GM23338 (cell line): ENCODE measurements around the gene FOXJ3. TPM values are rescaled to one million over a fixed set of nuclear protein-coding genes. Genes with fewer than 3 reads are reported as not detected.

Source experiments
- ATAC-seq: fragments of 200-7000 bp; cut with Tn5 transposase; 3 replicates; pipeline ENCODE4 v1.9.1; 2020
- DNase-seq: peaks from one replicate; pipeline ENCODE4 v3.0.0-alpha.2; 2015; ENCODE audit warnings: low spot score
- H2AFZ ChIP-seq: fragments of 200-600 bp; sonication (generic); 2 replicates; pipeline ENCODE4 v1.8.0; 2016; ENCODE audit warnings: antibody characterized with exemption, mild to moderate bottlenecking, moderate library complexity
- H3F3A ChIP-seq: fragments of 200-600 bp; sonication (generic); replicated peaks from 2 replicates; pipeline ENCODE4 v1.8.0; 2017; ENCODE audit warnings: antibody characterized with exemption, mixed run types, low read depth
- H3K27ac ChIP-seq: fragments of 200-600 bp; sonication (generic); 2 replicates; pipeline ENCODE4 v1.6.1; 2016; ENCODE audit warnings: low read depth
- H3K27me3 ChIP-seq: fragments of 200-600 bp; sonication (generic); 2 replicates; pipeline ENCODE4 v1.8.0; 2016; ENCODE audit warnings: mild to moderate bottlenecking, mixed run types, moderate library complexity; ENCODE audit not compliant: insufficient read depth
- H3K36me3 ChIP-seq: fragments of 200-600 bp; sonication (generic); 2 replicates; pipeline ENCODE4 v1.8.0; 2016; ENCODE audit warnings: mild to moderate bottlenecking; ENCODE audit not compliant: insufficient read depth
- H3K4me1 ChIP-seq: fragments of 200-600 bp; sonication (generic); 2 replicates; pipeline ENCODE4 v1.8.0; 2016; ENCODE audit warnings: mild to moderate bottlenecking, moderate library complexity; ENCODE audit not compliant: insufficient read depth
- H3K4me2 ChIP-seq: fragments of 200-600 bp; sonication (generic); 2 replicates; pipeline ENCODE4 v1.7.1; 2017; ENCODE audit warnings: mixed run types
- H3K4me3 ChIP-seq: fragments of 200-600 bp; sonication (generic); 2 replicates; pipeline ENCODE4 v1.6.1; 2016; ENCODE audit warnings: mixed run types
- H3K79me2 ChIP-seq: fragments of 200-600 bp; sonication (generic); replicated peaks from 2 replicates; pipeline ENCODE4 v1.8.0; 2017; ENCODE audit warnings: mild to moderate bottlenecking; ENCODE audit not compliant: insufficient read depth
- H3K9me2 ChIP-seq: fragments of 200-600 bp; sonication (generic); 2 replicates; pipeline ENCODE4 v1.8.0; 2017; ENCODE audit not compliant: insufficient read depth
- H4K20me1 ChIP-seq: fragments of 200-600 bp; sonication (generic); replicated peaks from 2 replicates; pipeline ENCODE4 v1.8.0; 2017; ENCODE audit warnings: mild to moderate bottlenecking; ENCODE audit not compliant: insufficient read depth
- H3K27ac Mint-ChIP-seq: 2 replicates; pipeline ENCODE4 v1.8.0; 2020; ENCODE audit warnings: inconsistent platforms, mild to moderate bottlenecking, moderate library complexity, mixed read lengths
- H3K27me3 Mint-ChIP-seq: 3 replicates; pipeline ENCODE4 v1.8.0; 2022; ENCODE audit warnings: low read depth, mild to moderate bottlenecking, moderate library complexity, mixed read lengths, inconsistent platforms; ENCODE audit not compliant: insufficient read depth, poor library complexity
- H3K36me3 Mint-ChIP-seq: 3 replicates; pipeline ENCODE4 v1.8.0; 2021; ENCODE audit warnings: low read depth, mild to moderate bottlenecking, inconsistent platforms, moderate library complexity, mixed read lengths
- H3K4me1 Mint-ChIP-seq: 3 replicates; pipeline ENCODE4 v1.8.0; 2020; ENCODE audit warnings: mild to moderate bottlenecking, inconsistent platforms, mixed read lengths
- H3K4me3 Mint-ChIP-seq: 3 replicates; pipeline ENCODE4 v1.8.0; 2021; ENCODE audit warnings: moderate library complexity, mild to moderate bottlenecking, inconsistent platforms, mixed read lengths
- H3K9me3 Mint-ChIP-seq: 3 replicates; pipeline ENCODE4 v1.8.0; 2020; ENCODE audit warnings: moderate library complexity, mild to moderate bottlenecking, inconsistent platforms, mixed read lengths
- EZH2phosphoT487 ChIP-seq: fragments of 200-600 bp; sonication (generic); IDR thresholded peaks from one replicate; pipeline ENCODE4 v1.8.1; 2018; ENCODE audit warnings: antibody characterized with exemption; ENCODE audit not compliant: unreplicated experiment
- JUNB ChIP-seq: IDR thresholded peaks from one replicate; pipeline ENCODE4 v1.6.1; 2016; ENCODE audit warnings: antibody characterized with exemption; ENCODE audit not compliant: unreplicated experiment
- NANOG ChIP-seq: IDR thresholded peaks from 2 replicates; pipeline ENCODE4 v1.6.1; 2016; ENCODE audit warnings: antibody characterized with exemption, borderline replicate concordance
- ZNF114 ChIP-seq: fragments of 250-450 bp; sonication (Bioruptor Pico); IDR thresholded peaks from 2 replicates; pipeline ENCODE4 v1.5.0; 2020; ENCODE audit warnings: mild to moderate bottlenecking, moderate library complexity
- polyA plus RNA-seq: library from polyadenylated mRNA; unstranded; fragments of >200 nt; fragmentation: Nextera tagmentation; extraction: Ambion mirVana; gene quantifications from 2 replicates; pipeline ENCODE4 v1.2.1, GENCODE V29; 2016
- total RNA-seq: library from RNA; depleted of rRNA; stranded (reverse); fragments of >200 nt; shearing (Covaris generic); gene quantifications from 2 replicates; pipeline ENCODE4 v1.2.3, GENCODE V29; 2014
- TF ChIP-seq, protein P1 (sequence below): IDR thresholded peaks from one replicate; pipeline ENCODE4 v1.6.1; 2018; ENCODE audit warnings: antibody characterized with exemption; ENCODE audit not compliant: unreplicated experiment
- TF ChIP-seq, protein P2 (sequence below), 2 experiments: fragments of 200-600 bp in 1 of 2; sonication (generic) in 1 of 2; conservative IDR thresholded peaks; 2 replicates each; pipeline versions ENCODE4 v1.5.1 to v1.6.1; 2016 to 2017; ENCODE audit warnings: antibody characterized with exemption in 2 of 2, low read depth in 2 of 2, mild to moderate bottlenecking in 2 of 2, moderate library complexity in 1 of 2

The FOXJ3 gene
- total and polyA plus RNA-seq, 2 experiments from 2014 or later: 36.6 to 53.3 TPM

DNA sequence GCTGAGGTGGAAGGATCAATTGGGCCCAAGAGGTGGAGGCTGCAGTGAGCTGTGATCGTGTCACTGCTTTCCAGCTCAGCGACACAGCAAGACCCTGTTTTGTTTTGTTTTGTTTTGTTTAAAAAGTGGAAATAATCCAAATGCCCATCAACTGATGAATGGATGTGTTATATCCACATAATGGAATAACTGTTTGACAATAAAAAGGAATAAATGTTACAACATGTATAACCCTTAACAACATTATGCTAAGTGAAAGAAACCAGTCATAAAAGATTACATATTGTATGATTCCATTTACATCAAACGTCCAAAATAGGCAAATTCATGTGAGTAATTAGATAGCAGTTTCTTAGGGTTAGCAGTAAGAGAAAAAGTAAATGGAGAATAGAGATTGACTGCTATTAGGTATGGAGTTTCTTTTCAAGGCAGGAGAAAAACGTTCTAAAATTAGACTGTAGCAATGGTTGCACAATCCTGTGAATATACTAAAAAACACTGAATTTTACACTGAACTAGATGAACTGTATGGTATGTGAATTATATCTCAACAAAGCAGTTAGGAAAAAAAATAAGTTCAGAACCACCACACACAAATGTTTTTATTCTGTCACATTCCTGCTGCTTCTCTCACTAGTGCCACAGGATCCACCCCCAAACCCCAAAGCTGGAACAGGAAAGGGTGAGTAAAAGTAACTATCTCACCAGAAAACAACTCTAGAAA is 15.7 kb downstream of the FOXJ3 start (continued):
- TF ChIP-seq, protein P1, sequence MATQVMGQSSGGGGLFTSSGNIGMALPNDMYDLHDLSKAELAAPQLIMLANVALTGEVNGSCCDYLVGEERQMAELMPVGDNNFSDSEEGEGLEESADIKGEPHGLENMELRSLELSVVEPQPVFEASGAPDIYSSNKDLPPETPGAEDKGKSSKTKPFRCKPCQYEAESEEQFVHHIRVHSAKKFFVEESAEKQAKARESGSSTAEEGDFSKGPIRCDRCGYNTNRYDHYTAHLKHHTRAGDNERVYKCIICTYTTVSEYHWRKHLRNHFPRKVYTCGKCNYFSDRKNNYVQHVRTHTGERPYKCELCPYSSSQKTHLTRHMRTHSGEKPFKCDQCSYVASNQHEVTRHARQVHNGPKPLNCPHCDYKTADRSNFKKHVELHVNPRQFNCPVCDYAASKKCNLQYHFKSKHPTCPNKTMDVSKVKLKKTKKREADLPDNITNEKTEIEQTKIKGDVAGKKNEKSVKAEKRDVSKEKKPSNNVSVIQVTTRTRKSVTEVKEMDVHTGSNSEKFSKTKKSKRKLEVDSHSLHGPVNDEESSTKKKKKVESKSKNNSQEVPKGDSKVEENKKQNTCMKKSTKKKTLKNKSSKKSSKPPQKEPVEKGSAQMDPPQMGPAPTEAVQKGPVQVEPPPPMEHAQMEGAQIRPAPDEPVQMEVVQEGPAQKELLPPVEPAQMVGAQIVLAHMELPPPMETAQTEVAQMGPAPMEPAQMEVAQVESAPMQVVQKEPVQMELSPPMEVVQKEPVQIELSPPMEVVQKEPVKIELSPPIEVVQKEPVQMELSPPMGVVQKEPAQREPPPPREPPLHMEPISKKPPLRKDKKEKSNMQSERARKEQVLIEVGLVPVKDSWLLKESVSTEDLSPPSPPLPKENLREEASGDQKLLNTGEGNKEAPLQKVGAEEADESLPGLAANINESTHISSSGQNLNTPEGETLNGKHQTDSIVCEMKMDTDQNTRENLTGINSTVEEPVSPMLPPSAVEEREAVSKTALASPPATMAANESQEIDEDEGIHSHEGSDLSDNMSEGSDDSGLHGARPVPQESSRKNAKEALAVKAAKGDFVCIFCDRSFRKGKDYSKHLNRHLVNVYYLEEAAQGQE: no peak
- no peak for TF ChIP-seq ZNF114 (CRISPR knock-in tag)
- TF ChIP-seq NANOG: no peak

DNA sequence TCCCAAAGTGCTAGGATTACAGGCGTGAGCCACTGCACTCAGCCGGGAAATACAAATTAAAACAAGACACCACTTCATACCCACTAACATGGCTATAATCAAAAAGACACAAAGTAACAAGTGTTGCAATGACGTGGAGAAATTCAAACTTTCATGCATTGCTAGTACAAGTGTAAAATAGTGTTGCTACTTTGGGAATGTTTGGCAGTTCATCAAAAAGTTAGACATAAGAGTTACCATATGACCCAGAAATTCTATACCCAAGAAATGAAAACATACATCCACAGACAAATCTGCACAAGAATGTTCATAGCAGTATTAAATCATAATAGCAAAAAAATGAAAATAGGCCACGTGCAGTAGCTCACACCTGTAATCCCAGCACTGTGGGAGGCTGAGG is 16.4 kb downstream of the FOXJ3 start:
- peaks cover 52% of the 10 kb centered on the region for H3K4me1 Mint-ChIP-seq
- H3K27me3 Mint-ChIP-seq: peaks cover 3% of the 10 kb centered on the region
- H3K36me3 Mint-ChIP-seq: no peaks in the 10 kb centered on the region
- H3K79me2 ChIP-seq: peaks cover 100% of the 10 kb centered on the region
- H3K4me3 Mint-ChIP-seq: no peak overlapping the region
- TF ChIP-seq NANOG (no peak), JUNB (no peak)
- peaks cover 15% of the 10 kb centered on the region for H3K4me1 ChIP-seq
- no peak overlapping the region for H3K27ac ChIP-seq
- H3K9me3 Mint-ChIP-seq: no peaks in the 10 kb centered on the region
- H3K27me3 ChIP-seq: no peaks in the 10 kb centered on the region
- H2AFZ ChIP-seq: no peak overlapping the region
- H3K4me3 ChIP-seq: no peak overlapping the region
- no peak overlapping the region for H3K27ac Mint-ChIP-seq
- H3F3A ChIP-seq: no peaks in the 10 kb centered on the region
- H3K9me2 ChIP-seq: no peaks in the 10 kb centered on the region
- no peak for DNase-seq
- H4K20me1 ChIP-seq: peaks cover 83% of the 10 kb centered on the region
- ATAC-seq: no peak
- H3K36me3 ChIP-seq: no peaks in the 10 kb centered on the region
- H3K4me2 ChIP-seq: no peak overlapping the region

DNA sequence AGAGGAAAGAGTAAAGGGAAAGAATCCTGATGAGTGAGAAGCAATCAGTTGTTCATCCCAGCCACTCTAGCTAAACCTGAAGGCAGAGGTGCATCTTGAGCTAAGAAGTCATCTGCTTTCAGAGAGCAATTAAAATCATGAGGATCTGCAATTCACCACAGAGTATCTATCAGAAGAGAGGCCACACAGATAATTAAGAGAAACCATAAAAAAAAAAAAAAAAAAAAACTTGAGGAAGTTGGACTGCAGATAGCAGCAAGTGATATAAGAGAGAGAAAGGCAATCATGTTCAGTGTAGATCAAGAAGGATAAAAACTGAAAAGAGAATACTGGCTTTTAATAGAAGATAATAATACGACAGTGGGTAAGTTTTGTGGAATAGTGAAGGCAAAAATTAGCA is 17.7 kb downstream of the FOXJ3 start:
- H3K27ac Mint-ChIP-seq: no peak overlapping the region
- no peak overlapping the region for H2AFZ ChIP-seq
- H3K36me3 Mint-ChIP-seq: no peaks in the 10 kb centered on the region
- H3K27me3 ChIP-seq: no peaks in the 10 kb centered on the region
- H3K27ac ChIP-seq: no peak overlapping the region
- peaks cover 83% of the 10 kb centered on the region for H4K20me1 ChIP-seq
- DNase-seq (no peak), ATAC-seq (no peak)
- H3K79me2 ChIP-seq: peaks cover 100% of the 10 kb centered on the region
- no peak overlapping the region for H3K4me3 ChIP-seq
- peaks cover 51% of the 10 kb centered on the region for H3K4me1 Mint-ChIP-seq
- H3K9me2 ChIP-seq: no peaks in the 10 kb centered on the region
- no peaks in the 10 kb centered on the region for H3F3A ChIP-seq
- H3K4me1 ChIP-seq: peaks cover 15% of the 10 kb centered on the region
- H3K4me3 Mint-ChIP-seq: no peak overlapping the region
- H3K27me3 Mint-ChIP-seq: peaks cover 3% of the 10 kb centered on the region
- no peak overlapping the region for H3K4me2 ChIP-seq
- no peaks in the 10 kb centered on the region for H3K9me3 Mint-ChIP-seq
- H3K36me3 ChIP-seq: no peaks in the 10 kb centered on the region
- TF ChIP-seq, protein P2, sequence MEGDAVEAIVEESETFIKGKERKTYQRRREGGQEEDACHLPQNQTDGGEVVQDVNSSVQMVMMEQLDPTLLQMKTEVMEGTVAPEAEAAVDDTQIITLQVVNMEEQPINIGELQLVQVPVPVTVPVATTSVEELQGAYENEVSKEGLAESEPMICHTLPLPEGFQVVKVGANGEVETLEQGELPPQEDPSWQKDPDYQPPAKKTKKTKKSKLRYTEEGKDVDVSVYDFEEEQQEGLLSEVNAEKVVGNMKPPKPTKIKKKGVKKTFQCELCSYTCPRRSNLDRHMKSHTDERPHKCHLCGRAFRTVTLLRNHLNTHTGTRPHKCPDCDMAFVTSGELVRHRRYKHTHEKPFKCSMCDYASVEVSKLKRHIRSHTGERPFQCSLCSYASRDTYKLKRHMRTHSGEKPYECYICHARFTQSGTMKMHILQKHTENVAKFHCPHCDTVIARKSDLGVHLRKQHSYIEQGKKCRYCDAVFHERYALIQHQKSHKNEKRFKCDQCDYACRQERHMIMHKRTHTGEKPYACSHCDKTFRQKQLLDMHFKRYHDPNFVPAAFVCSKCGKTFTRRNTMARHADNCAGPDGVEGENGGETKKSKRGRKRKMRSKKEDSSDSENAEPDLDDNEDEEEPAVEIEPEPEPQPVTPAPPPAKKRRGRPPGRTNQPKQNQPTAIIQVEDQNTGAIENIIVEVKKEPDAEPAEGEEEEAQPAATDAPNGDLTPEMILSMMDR (conservative IDR thresholded peaks at IDR 0.05; ENCODE audit: low read depth in 2 of 2): no peak
- TF ChIP-seq, protein P1: no peak
- no peak for TF ChIP-seq EZH2phosphoT487
